NCI-H2196 treated with DMSO at 0.1 percent for 48 hours (cell line): ENCODE measurements around the gene CORO7.
A peak's percentile ranks its signal among the peaks of the same experiment; 100 is the strongest.

Experiments used
- DNase-seq: peaks from one replicate; lab custom pipeline; 2025; ENCODE audit not compliant: unreplicated experiment; lab: John Stamatoyannopoulos, UW

The CORO7 gene

DNA sequence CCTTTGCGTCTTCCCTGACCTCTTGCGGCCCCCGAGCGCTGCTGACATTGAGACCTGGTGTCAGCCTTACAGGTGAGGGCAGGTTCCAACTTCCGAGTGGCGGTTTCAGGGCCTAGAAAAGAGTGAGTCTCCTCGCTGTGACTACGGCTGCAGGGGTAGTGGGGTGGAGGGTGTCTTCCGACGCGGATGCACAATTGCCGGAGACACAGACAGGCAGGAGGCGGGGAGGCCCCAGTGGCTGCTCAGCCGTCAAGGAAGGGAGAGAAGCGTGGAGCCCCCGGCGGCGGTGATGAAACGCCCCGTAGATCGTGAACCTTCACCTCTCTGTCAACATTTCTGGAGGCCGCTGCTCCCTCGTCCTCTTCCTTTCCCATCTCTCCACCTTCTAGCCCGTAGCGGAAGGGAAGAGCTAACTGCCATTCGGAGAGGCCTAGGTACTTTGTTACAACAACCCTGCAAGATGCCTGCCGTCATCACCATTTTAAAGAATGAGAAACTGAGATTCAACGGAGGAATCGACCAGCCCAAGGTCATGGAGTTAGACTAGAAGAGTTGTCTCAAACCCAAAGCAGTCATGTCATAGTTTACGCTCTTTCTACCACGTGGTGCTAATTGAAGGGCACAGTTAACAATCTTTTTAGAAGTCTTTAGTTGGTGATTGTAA is 9.8 kb upstream of the CORO7 start:
- no peak for DNase-seq

DNA sequence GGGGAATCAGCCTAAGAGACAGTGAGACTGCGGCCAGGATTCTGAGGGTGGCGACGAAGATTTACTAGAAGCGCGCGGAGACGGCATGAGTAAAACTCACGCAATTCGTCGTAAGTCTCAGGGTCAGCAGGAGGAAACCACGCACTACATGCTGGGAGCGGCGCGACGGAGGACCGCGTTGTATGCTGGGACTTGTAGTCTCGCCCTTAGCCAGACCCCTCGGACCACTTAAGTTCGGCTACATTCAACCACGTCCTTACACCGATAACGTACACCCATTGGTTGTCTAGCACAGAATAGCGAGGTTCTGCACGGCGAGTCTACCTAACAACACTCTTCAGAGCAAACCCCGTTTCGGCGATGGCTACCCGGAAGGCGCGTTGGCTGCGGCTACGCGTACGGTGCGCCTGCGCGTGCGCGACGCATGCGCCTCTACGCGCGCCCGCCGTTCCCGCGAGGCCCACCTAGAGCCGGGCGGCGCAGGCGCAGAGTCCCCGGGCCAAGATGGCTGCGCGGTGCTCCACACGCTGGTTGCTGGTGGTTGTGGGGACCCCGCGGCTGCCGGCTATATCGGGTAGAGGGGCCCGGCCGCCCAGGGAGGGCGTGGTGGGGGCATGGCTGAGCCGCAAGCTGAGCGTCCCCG is 9.1 kb upstream of the CORO7 start, which contains the start of gene DNAJA3:
TSS of gene DNAJA3 (plus strand) at position 491 of the 643 bp plus-strand sequence. CDS start at position 505, 14 bp downstream.
- peak; percentile 96 for DNase-seq

DNA sequence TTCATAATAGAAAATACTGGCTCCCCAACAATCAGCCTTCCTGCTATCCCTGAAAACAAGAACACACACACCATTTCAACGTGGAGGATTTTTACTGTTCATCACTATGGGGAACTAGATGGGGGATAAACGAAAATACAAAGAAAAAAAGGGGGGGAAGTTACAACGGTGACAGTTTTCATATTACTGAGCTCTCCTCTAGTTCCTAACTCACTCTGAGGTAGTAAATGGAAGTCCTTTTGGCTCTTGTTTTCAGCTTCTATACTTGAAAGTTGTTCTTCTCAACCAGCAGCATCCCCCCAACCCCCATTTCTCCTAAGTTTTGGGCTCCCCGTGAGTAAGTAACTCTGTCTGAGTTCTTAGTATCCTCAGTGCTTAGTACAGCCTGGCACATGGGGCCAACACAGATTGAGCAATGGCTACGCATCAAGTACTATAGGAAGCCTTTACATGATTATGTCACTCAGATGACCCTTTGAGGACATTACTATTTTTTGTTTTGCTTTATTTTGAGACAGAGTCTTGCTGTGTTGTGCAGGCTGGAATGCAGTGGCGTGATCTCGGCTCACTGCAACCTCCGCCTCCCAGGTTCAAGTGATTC is 4.2 kb upstream of the CORO7 start:
- DNase-seq = no peak

DNA sequence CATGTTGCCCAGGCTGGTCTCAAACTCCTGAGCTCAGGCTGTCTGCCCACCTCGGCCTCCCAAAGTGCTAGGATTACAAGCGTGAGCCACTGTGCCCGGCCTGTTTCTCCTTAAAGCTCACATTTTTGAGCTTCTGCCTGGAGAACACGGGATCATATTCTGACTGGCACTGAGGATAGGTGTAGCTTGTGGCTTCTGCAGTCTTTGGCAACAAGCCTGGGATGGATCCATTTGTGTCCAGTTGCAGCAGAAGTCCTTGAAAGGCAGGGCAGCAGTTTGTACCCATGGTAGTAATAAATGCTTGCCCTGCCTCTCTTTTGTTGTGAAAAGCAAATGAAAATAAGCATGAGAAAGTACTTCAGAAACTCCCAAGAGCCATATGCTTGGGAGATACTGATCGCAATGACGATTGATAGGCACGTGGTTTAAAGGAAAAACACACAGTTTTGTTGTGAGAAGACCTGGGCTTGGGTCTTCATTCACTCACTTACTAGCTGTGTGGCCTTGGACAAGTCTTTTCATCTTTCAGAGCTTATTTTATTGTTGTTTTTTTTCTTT is 3.1 kb upstream of the CORO7 start:
- no peak for DNase-seq

DNA sequence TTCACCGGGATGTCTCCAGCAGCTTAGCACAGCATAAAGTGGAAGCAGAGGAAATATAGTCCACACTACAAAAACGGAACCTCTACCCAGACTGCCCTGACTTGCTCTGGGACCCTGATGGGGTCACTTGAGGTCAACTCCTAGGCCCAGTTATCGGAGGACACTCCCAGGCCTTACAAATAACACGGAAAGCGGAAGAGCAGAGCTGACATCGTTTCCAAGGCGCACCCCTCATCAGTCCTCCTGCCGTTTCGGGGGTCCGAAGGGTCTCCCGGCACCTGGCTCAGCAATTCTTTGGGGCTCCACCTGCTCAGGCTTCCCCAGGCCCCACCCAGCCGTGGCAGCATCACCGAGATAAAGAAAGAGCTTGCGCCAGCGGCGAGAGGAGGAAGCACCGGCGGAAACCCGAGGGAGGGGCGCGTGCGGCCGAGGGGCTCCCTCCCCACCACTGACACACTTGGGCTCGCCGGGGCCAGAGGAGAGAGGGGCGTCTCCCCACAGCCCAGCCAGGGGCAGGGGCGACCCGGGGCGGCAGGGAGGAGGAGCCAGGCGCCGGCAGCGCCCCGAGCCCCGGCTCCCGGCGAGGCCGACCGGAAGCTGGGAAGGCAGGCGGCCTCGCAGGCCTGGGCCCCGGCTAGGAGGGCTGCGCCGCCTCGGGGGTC is 727 bp downstream of the CORO7 start:
- DNase-seq = no peak

DNA sequence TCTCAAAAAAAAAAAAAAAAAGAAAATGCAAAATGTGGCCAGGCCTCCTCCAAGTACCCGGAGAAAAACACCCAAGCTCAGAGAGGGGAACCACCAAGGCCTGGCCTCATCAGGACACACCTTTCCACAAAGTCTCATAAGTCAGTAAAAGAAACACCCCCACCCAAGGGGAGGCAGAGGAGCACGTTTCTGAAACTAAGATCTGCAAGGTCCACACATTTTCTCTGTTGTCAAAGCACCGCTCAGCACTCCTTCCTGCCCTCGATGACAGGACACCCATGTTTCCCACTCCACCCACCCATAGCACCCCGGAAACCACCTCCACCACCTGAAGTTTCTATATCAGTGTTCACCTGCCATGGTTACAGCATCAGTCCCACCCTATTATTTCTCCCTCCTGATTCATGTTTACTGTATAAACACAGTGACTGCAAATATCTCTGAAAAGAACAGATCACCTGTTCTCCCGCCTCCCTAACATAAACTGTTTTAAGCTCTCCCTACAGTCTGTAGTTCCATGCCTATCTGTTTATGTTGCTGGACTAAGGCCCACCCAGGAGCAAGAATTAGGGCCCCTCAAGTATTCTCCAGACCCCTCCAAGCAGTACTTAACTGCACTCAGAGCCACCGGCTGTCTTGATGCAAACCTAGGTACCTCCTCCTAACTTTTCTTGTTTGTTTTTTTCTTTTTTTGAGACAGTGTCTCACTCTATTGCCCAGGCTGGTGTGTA is 2.0 kb downstream of the CORO7 start:
- peak; percentile 57 for DNase-seq

DNA sequence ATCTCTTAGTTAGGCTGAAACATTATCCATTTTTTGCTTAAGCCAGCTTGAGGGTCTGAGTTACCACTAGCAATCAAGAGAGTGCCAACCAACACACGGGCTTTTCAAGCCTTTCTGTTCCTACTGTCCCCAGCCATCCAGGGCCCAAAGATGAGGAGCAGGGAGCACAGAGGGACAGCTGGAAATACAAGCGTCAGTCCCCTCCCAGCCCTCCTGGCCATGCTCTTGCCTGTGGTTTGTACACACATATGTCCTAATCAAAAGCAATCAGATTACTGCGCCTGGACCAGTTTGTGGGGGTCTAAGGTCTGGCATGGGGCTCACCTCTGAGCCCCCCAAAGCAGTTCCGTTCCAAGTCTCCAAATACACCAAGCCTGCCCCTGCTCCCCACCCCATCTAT is 3.5 kb downstream of the CORO7 start:
- DNase-seq = no peak

DNA sequence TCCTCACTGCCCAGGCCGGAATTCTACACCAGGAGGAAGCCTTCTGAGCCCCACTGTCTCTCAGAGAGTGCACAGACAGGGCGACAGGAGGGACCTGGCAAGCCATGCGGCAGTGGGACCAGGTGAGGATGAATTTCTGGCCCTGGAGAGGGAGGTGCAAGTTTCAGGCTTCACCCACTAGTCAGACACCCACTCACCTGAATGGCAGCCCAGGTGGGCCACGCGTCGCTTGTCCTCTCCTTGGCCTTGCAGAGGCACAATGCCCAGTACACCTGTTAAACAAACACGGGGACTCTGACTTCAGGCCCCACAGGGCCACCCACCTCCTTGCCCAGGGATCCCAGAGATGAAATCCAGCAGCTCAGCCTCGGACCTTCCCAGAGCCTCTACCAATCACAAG is 4.2 kb downstream of the CORO7 start:
- no peak for DNase-seq

DNA sequence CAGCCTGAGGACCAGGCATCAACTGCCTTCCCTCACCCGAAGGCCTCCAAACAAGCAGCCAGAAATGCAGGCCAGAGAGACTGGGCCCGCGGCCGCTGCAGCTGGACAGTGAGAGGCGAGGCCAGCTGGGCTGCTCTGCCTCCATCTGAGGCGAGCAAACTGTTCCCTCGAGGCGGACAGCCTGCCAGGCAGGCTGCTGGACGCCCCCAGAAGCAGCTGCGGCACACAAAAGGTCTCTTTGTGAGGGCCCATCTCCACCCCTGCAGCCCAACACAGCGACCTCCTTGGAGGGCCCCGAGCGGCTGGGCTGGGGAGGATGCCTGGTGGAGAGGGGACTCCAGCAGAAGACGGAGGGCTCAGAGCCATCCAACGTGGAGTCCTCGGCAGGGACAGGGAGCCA is 4.7 kb downstream of the CORO7 start:
- DNase-seq = no peak

DNA sequence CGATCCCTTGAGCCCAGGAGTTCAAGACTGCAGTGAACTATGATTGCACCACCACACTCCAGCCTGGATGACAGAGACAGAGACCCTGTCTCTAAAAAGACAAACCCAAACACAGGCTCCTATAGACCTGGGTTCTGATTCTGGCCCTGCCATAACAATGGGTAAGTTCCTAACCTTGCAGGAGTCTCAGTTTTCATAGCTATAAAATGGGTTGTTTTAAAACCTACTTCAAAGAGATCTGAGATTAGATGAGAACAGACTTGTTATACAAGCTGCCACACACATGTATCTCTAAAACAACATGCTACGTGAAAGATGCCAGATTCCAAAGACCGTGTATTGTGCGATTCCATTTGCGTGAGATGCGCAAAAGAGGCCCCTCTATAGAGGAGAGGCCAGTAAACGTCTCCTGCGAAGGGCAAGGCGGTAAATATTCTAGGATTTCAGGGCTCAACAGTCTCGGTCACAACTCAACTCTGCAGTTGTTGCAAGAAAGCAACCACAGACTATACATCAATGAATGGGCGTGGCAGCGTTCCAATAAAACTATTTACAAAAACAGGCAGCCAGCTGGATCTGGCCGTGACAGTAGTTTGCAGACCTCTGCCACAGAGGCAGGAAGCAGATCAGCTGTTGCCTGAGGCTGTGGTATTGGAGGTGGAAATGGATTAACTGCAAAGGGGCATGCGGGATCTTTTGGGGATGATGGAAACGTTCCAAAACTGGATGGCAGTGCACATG is 5.9 kb downstream of the CORO7 start:
- DNase-seq = peak; percentile 40

DNA sequence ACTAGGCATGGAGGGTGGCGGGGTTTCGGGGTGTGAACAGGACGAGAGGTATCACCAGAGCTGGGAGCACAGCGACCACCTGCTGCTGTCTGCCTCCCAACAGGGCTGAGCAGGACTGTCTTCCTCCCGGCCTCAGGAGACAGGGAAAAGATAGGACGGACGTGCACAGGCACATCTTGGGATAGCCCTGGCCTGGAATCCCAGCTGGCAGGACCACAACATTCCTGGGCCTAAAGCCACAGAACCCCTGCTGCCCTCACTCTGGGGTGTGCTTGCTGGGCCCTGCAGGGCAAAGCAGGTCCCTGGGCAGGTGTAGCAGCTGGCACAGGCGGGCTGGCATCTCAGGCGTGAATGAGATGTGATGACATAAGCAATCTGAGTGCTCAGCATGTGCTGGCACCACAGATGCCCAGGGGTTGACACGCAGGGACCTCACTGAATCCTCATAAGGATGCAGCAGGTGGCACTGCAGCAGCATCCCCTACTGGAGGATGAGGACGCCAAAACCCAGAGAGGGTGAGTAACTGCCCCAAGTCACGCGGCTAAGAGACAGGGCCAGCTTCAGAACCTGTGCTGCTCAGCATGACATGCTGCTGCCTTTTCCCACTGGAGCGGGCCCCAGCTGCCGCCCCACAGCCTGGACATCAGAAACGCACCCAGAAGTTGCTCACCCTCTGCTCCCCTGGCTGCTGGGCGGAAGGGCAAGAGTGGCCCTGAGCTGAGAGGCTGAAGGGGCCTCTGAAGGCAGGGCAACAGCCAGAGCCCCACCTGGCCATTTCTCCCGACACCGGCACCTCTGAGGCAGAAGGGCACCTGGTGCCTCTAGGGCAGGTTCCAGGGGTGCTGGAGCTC is 7.1 kb downstream of the CORO7 start:
- DNase-seq = peak; percentile 85

DNA sequence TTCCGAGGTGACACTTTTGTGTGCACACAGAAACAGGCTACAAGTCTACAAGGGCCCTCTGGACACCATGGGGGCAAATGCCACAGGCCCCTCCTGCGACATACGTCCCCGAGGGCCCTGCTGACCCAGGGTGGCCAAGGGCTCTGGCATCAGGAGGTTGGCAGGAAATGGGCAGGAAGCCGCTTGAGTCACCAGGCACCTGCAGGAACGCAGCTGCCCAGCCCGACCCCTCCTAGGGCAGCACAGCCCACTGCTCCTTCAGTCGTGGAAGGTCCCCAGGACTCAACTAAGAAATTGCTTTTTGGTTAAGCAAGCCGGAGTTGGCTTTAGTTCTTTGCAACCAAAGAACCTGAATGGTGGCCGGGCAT is 8.1 kb downstream of the CORO7 start:
- no peak for DNase-seq

DNA sequence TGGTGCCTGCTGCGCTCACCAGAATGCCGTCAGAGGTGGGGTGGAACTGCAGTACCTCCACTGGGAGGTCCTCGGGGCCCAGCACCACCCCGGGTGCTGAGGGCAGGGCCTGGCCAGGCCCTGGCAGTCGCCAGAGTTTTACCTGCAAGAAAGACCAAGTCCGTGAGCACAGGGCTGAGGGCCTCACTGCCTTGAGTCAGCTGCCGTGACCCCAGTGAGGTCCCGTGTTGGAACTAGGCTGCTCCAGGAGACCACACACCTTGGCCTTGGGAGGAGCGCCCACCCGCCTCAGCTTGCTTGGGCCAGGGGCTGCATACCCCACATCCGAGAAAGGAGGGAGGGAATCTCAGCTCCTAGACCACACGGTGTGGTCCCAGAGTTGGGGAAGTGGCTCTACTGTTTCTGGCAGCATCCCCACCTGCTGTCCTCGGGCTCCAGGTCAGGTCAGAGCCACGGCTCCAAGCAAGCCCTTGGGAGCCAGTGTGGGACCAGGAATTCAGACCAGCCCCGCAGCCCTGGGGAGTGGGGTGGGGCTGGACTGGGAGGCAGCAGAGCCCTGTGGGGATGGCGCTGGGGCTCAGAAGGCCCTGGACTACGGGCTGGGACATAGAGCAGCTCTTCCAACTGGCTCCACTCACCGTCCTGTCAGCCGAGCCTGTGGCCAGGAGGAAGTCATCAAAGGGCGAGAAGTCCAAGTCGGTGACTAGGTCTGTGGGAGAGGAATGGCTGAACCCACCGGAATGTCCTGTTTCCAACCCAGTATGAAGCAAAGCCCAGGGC is 8.7 kb downstream of the CORO7 start:
- no peak for DNase-seq

DNA sequence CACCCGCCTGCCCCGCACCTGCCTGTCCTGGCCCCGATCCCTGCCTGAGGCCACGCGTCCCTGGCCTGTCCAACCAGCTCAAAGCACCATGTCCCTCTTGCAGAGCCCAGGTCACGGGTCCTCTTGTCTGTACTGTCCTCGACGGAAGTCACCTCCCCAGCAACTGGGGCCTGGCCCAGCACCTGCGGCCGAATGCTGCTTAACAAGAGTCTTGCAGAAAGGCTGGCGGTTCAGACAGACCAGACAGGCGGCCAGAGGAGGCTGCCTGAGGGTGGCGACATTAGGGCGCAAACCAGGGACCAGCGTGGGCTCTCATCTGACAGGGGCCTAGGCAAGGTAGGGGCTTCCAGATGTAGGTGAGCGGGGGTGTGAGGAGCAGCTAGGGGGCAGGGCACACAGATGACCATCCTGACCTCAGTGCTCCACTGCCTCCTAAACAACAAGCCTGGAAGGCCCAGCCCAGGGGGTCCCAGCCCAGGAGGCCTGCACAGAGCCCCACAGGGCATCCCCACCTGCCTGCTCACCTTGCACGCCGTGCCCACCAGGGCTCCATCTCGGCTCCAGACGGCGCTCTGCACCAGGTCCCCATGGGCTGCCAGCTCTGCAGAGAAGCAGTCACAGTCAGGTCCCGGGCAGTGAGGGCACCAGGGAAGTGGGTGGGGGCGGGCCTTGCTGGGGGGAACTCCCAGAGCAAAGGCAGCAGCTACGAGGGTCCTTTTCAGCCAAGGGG is 11.3 kb downstream of the CORO7 start:
- DNase-seq = no peak

DNA sequence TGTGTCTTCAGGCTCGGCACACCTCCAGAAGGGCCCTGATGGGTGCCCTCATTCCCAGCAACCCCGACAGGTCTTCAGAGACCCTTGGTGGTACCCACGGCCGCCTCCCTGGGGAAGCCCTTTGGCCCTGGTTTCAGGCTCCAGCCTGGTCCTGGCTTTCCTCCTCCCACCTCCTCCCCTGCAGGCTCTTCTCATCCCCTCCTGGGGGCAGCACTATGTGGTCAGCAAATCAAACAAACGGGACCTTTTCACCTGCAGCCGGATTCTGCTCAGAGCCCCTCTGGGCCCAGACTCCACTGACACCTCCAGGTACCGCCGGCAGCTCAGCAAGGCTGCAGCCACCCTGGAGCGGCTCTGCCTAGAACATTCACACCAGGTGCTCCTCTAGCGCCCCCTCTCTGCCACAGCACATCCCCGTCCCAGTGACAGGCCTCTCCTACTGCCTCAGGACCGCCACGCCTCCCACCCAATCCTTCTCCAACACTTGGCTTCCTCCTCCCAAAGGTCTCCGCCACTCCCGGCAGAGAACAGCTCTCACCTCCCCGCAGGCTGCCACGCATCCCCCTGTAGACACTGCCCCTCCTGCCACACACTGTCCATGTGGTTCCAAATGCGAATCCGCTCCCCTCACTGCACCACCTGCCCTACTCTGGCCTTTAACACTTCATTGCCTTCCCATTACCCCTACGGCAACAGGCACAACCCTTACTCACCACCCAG is 12.0 kb downstream of the CORO7 start:
- peak; percentile 79 for DNase-seq

DNA sequence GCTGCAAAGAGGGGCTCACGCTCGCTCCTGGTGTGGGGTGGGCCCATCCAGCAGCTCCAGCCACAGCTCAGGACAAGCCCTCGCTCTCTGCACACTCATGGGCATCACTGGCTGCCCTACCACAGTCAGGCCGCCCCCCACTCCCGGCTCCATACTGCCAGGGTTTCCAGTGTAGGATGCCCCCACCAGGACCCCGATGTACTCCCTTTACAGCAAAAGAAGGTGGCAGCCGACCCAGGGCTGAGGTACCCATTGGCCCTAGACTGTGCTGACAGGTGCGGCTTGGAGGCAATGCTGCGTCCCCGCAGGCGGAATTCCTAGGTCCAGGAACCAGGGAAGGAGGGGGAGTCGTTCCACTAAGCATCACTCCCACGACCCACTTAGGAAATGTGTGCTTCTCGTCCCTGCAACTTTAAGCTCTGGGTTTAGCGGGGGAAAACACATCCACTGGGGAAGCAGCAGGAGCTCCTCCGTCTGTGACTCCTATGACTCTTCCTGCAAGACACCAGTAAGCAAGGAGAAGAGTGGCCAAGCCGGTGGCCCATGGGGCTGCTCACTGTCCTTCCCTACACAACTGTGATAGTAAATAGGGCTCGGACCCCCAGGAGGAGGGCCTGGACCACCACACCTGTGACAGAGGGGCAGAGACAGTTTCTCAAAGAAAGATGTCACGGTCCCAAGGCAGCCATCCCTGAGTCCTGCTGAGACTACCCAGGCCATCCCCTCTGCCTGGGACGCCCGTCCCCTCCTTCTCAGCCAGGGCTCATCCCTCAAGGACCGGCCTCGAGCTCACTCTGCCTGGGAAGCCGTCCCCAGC is 13.1 kb downstream of the CORO7 start:
- DNase-seq = no peak
